Mesenteric fat pad (tissue), 1 donor: ENCODE results near the gene TXNDC9. TPM values are rescaled to one million over a fixed set of nuclear protein-coding genes. Genes with fewer than 3 reads are reported as not detected.
"Not testable (repeated sequence)": the region's sequence is repeated elsewhere in the genome, so short reads cannot be mapped to it uniquely, and the experiment has no call there.

Experiments used
- DNase-seq: peaks from one replicate; pipeline ENCODE4 v3.0.0-alpha.2; 2020; ENCODE audit warnings: low spot score
- total RNA-seq: library from RNA; stranded (reverse); fragmentation: NEBNext Ultra II Directional; extraction: Animal tissue kit (Norgen Biotek cat#: 25700); gene quantifications from one replicate; pipeline ENCODE4 v1.2.1, GENCODE V29; 2021
- donor health status: DM: yes; HTN: yes; CAD: no.

TXNDC9 gene
- total RNA-seq, 1 donor from 2014 or later, result 25.1 TPM

DNA sequence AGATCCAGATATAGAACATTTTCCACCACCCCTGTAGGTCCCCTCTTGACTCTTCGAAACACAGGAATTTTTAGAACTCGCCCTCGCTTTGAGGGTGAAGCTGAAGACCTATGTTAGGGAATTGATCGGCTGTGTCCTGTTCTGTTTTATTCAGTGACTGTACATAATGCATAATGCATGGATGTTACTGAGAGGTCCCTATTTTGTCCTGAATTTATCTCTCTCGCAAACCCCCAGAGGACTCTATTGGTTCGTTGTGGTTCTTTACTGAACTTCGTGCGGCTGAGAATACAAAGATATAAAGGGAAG is 625 bp upstream of the TXNDC9 start:
- no peak for DNase-seq

DNA sequence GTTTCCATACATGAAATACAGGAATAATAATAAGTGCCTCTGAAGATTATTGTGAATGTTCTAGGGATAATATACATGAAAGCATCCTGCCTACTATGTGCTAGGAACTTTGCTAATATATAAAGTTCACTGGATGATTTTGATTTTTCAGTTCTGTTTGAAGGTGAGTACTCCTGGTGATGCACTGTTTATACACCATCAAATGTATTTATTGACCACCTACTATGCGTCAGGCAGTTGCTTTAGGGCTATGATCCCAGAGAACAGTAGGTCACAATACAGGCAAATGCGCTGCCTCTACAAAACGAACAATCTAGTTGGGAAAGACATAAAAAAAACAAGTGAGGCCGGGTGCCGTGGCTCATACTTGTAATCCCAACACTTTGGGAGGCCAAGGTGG is 10.7 kb downstream of the TXNDC9 start:
- no peak for DNase-seq

DNA sequence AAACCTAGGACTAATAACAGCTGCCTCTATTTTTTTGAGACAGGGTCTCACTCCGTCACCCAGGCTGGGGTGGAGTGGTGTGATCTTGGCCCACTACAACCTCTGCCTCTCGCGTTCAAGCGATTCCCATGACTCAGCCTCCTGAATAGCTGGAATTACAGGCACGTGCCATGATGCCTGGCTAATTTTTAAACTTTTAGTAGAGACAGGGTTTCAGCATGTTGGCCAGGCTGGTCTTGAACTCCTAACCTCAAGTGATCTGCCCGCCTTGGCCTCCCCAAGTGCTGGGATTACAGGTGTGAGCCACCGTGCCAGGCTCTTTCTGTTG is 18.3 kb downstream of the TXNDC9 start:
- DNase-seq, result not testable (repeated sequence)

DNA sequence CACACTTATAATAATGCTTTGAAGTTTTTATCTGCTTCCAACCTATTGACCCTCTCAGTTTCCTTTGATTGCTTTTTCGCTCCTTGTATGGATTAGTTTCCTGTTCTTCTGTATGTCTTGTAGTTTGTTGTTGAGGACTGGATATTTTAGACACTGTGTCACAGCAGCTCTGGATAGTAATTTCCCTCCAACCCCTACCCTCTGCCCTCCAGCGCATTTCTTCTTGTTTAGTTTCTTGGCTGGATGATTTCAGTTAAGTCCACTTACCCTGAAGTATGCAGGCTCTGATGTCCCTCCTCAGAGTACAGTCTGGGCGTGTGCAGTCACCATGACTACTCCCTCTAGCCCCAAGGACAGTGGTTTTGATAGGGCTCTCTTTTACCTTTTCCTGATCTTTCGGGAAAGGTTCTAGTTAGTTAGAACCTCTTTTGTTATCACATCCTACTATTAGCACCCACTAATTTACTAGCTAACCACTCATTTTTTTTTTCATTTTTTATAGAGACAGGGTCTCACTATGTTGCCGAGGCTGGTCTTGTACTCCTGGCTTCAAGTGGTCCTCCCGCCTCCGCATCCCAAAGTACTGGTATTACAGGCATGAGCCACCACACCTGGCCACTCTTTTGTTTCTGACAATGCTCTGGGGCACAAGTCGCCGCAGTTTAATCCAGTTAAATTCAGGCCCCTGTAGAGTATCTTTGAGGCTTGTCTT is 18.8 kb downstream of the TXNDC9 start:
- DNase-seq, result no peak

DNA sequence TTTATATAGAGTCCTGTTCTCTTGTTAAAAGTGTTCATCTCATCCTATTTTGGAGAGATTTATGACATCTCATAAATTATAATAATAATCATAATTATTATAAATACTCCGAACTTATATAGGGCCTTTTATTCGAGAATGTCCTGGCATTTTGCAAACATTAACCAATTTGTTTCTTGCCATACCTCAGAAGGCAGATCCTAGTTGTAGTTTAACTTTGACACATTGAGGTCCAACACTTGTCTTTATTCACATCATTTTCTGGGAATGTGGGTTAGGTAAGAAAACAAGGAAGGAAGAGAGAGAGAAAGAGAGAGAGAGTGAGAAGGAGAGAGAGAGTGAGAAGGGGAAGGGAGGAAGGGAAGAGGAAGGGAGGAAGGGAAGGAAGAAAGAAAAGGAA is 35.0 kb downstream of the TXNDC9 start, which contains the start of gene LYG1:
LYG1 (minus strand) TSS at position 101 of the 400 bp plus-strand sequence. CDS start 5,527 bp downstream, outside the sequence.
- DNase-seq, result not testable (repeated sequence)

- no peak for DNase-seq
These were observed 36.6 kb downstream of the TXNDC9 start for GRCh38 chr2:99299580-99299979.

DNA sequence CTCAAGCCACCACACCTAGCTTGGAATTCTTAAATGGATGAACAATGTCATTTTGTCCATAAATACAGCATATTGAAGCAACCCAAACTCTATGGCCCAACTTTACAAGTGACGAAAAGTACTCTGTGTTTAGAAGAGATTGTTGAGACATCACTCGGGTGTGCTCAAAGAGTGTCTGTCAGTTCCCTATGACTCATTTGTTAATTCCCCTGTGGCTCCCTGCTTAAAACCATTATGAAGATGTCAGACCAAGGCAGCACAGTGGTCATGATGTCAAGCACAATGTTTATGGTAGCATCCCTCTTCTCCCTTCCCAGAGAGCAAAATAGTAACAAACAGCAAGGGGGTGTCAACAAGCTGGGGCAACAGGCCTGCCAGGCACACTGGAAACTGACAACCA is 38.1 kb downstream of the TXNDC9 start:
- DNase-seq, result no peak

GRCh38 chr2:99285526-99285925 is 50.6 kb downstream of the TXNDC9 start:
- no peak for DNase-seq

- no peak for DNase-seq
These were observed 56.0 kb downstream of the TXNDC9 start for GRCh38 chr2:99279969-99280695.

DNA sequence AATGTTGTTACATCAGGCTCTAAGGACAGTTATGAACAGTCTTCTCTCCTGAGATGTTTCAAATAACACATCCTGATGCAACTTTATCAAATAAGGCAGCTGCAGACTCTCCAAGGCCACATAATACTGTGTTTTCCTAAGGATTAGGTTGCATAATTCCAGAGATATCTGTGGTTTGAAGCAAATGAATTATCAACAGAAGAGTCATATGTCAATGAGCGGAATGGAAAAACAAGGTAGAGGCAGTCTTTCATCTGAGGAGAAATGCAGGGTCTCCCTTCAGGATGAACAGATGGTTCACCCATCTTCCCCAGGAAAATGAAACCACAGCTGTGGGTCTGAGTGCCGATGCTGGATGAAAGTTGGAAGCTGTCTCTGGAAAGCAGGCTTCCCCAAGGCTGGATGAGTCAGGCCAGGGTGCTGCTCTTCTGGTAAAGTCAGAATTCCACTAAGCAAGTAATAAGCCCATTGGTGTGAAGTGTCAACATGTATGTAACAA is 57.3 kb downstream of the TXNDC9 start:
- DNase-seq, result no peak

GRCh38 chr2:99278195-99278765 is 57.9 kb downstream of the TXNDC9 start:
- DNase-seq, result not testable (repeated sequence)

DNA sequence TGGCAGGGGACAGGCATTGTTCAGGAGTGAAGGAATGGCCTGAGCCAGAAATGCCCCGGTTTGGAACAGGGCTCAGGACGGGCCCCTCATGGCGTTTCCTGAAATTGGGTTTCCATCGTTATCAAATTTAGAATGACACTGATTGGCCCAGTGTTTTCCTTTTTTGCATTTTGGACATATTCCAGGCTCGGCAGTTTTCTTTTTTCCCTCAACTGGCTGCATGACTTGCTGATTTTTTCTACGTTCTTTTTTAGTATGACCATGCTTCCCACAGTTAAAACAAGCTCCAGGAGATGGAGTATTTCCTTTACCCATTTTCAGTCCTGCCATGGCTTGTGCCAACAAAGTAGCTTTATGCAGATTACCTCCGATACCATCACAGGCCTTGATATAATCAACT is 60.3 kb downstream of the TXNDC9 start:
- DNase-seq, result no peak

Other genes with a start within 250 kb of the TXNDC9 start
- gene C2orf15, start 194.6 kb downstream of the TXNDC9 start, total RNA-seq, result 0.32 TPM
- gene TSGA10, start 181.4 kb downstream of the TXNDC9 start, total RNA-seq, result 7.7 TPM
- 7.5 TPM for gene LIPT1, start 181.4 kb downstream of the TXNDC9 start, total RNA-seq
- gene MITD1, start 155.3 kb downstream of the TXNDC9 start, total RNA-seq, result 18.0 TPM
- 21.9 TPM for gene MRPL30, start 155.1 kb downstream of the TXNDC9 start, total RNA-seq
- not detected for gene LYG2, start 80.7 kb downstream of the TXNDC9 start, total RNA-seq
- gene LYG1, start 35.1 kb downstream of the TXNDC9 start, total RNA-seq, result 1.1 TPM
- gene EIF5B, start 1.1 kb upstream of the TXNDC9 start, total RNA-seq, result 46.1 TPM
- gene REV1, start 153.7 kb upstream of the TXNDC9 start, total RNA-seq, result 36.0 TPM